Measurements from ENCODE around the gene SUOX.
"Not testable (repeated sequence)": the region's sequence is repeated elsewhere in the genome, so short reads cannot be mapped to it uniquely, and the experiment has no call there.

The SUOX gene

DNA sequence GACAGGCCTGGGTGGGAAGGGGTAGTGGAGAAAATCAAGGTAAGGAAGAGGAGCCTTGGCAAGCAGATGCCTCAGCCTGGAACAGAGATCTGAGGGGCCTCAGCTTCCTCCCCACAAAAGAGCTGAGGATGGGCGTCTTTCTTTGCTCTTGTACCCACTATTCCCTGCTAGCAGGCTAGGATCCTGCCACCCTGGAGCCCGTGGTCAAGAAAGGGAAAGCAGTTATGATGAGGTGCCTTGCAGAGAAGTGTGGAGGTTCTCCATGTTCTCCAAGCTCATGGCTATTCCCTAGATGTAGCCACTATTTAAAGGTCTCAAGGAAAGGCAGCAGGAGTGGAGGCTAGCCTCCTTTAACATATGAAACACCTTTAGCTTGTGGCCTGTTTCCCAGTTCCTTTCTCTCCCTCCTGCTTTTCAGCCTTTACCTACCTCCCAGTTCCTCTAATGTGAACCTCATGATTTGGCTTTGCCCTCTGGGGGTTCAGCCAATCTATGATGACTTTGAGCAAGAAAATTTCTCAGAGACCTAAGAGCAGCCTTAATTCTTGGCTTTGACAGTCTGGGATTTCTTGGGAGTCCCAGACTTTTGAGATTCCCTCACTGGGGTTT, 24.9 kb downstream of the SUOX start:
- no peak for DNase-seq

- no peak for DNase-seq
Measured at GRCh38 chr12:56028511-56029165, 31.6 kb downstream of the SUOX start.

DNA sequence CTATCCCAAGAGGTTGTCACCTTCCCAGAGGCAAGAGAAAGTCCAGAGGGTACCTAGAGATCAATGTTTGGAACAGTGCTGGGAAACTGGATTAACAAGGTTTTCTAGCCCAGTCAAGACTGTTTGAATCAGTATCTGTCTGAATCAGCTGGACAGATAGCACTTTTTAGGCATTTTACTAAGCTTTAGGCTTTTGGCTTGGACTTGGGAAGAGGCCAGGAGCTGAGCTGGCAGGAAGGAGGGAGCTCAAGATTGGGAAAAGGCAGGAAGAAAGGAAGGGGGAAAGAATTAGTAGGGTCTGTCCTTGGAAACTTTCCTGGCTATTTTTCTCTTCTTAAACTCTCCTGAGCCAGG, 32.1 kb downstream of the SUOX start:
- no peak for DNase-seq

DNA sequence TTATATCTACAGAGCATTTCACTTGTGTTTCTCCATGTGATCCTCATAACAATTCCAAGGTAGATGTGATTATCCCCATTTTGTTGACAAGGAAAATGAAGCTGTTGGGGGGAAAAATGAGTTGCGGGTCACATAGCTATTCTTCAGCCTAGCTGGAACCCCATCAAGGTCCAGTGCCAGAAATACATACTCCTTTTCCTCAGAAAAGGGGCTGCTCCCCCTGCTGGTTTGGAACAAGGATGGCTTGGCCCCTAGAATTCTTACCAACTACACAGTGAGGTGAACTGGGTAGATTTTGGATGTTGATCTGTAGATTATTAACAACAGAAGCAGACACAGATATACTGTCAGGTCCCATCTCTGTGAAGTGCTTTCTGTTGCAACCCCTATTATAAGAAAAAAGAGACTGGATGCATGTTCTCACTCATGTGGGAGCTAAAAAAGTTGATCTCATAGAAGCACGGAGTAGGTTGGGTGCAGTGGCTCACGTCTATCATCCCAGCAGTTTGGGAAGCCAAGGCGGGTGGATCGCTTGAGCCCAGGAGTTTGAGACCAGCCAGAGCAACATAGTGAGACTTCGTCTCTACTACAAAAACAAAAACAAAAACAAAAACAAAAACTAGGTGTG, 32.7 kb downstream of the SUOX start:
- peak; percentile 1 for DNase-seq

DNA sequence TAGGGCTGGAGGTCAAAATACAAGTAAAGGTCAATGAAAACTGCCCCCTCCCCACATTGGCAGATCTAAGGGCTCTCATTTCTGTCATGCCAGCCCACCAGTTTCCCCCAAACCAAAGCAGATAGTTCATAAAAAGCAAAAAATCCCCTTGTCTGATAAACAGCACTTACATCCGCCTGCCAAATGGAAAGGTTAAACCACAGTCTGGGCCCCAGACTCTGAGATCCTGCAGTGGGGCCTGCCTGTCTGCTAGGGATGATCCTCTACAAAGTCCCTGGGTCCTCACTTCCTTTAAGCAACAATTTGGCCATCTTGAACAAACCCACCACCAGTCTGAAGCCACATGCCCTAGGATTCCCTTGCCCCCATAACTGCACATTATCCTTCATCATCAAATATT, 34.9 kb downstream of the SUOX start:
- no peak for DNase-seq

DNA sequence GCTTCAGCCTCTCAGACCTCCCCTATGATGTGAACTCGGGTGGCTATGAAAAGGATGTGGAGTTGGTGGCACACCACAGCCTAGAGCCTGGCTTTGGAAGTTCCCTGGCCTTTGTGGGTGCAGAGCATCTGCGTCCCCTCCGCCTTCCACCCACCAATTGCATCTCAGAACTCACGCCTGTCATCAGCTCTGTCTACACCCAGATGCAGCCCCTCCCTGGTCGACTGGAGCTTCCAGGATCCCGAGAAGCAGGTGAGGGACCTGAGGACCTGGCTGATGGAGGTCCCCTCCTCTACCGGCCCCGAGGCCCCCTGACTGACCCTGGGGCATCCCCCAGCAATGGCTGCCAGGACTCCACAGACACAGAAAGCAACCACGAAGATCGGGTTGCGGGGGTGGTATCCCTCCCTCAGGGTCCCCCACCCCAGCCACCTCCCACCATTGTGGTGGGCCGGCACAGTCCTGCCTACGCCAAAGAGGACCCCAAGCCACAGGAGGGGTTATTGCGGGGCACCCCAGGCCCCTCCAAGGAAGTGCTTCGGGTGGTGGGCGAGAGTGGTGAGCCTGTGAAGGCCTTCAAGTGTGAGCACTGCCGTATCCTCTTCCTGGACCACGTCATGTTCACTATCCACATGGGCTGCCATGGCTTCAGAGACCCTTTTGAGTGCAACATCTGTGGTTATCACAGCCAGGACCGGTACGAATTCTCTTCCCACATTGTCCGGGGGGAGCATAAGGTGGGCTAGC, 37.7 kb downstream of the SUOX start:
- no peak for DNase-seq

GRCh38 chr12:56037161-56037560, 40.1 kb downstream of the SUOX start:
- DNase-seq: no peak

GRCh38 chr12:56038022-56038655, 41.1 kb downstream of the SUOX start:
- DNase-seq: no peak

- DNase-seq: no peak
Measured at GRCh38 chr12:56040151-56040550, 43.1 kb downstream of the SUOX start.

DNA sequence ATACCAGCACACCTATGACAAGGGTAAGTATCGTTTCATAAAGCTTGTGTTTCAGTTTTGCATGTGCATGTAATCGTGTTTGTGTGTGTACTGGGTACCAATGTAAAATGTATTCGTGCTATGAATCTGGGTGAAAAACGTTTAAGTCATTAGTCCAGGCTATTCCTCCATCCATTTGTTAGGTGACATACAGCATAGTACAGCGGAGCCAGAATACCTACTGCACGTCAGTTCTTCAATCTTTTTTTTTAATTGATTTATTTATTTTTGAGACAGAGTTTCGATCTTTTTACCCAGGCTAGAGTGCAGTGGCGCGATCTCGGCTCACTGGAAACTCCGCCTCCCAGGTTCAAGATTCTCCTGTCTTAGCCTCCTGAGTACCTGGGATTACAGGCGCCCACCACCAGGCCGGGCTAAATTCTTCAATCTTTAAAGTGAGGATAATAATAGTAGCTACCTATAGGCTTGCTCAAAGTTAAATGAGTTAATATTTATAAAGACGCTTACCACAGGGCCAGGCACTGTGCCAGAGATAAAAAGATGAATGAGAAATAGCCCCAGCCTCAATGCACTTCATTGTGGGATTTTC, 44.0 kb downstream of the SUOX start:
- no peak for DNase-seq

DNA sequence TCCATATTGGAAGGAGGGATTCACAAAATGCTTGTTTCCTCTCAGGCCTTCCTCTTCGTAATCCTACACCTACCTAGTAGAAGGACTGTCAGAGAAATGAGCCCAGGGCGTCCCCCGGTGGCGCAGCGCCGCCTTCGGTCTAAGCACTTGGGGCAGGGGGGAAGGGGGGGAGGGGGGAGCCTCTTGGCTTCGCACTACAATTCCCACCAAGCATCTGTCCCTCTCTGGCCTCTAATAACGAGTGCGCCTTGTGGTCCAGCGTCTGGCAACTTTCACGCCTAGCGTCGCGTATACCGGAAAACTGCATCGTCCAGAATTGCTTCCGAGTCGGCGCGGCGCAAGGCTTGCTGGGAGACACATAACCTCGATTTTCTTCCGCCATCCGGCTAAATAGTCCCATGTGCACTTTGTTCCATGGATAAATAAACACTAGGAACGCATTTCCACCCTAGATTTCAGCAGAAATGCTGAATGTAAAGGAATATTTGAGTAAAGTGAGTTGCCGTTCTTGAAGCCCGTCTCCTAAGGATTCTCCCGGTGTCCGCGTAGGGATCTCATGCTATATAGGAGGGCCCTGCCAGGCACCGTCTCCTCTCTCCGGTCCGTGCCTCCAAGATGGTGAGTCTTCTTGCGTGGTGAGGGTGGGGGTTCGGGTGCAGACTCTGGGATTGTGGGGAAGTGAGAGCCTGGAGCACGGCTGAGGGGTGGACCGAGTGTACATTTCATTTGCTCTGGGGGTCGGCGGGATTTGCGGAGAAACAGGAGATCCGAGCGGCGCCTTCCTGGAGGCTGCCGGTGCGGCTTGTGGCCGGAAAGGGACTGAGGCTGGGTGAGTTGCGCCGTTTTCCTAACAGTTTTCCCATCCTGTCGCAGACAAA, 44.7 kb downstream of the SUOX start, which contains the start of gene RPS26:
TSS of gene RPS26 (plus strand) at position 367 of the 878 bp plus-strand sequence. CDS start at position 616, 249 bp downstream.
- peak; percentile 99 for DNase-seq

GRCh38 chr12:56042430-56042813, 45.3 kb downstream of the SUOX start:
- DNase-seq: not testable (repeated sequence)

- DNase-seq: no peak
Measured at GRCh38 chr12:56042843-56043242, 45.8 kb downstream of the SUOX start.

- no peak for DNase-seq
Measured at GRCh38 chr12:56046027-56046780, 49.1 kb downstream of the SUOX start.

DNA sequence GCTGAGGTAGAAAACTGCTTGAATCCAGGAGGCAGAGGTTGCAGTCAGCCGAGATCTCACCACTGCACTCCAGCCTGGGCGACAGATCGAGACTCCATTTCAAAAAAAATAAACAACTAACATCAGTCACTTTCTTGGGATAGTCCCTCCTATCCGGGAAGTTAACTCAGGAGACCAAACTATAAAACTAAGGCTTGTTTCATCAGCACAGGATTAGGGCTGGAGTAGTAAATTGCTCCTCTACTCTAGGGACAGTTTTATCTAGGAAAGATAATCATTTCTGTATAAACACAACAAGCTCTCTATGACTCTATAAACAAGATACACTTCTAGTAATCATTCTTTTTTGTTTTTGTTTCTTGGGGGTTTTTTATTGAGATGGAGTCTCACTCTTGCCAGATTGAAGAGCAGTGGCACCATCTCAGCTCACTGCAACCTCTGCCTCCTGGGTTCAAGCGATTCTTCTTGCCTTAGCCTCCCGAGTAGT, 56.4 kb downstream of the SUOX start:
- DNase-seq: no peak

Data from NCI-H446 treated with DMSO at 0.1 percent for 48 hours (cell line).